K562 (cell line): ENCODE measurements around the gene CHRNE. TPM values are rescaled to one million over a fixed set of nuclear protein-coding genes. Genes with fewer than 3 reads are reported as not detected.
A peak's percentile ranks its signal among the peaks of the same experiment; 100 is the strongest.

ENCODE experiments used
- CC2D1A ChIP-seq: fragments of 450-650 bp; IDR thresholded peaks from 2 replicates; pipeline ENCODE4 v1.6.1; 2017; ENCODE audit warnings: mild to moderate bottlenecking
- CTBP1 ChIP-seq: fragments of 450-650 bp; IDR thresholded peaks from 2 replicates; pipeline ENCODE4 v1.6.1; 2016; ENCODE audit warnings: borderline replicate concordance
- E2F4 ChIP-seq: sonication (generic); formaldehyde crosslinking; IDR thresholded peaks from 2 replicates; pipeline ENCODE4 v1.8.0; 2022; ENCODE audit warnings: mild to moderate bottlenecking, low read depth, missing genetic modification reagents
- FIP1L1 ChIP-seq: fragments of 200-400 bp; formaldehyde crosslinking; IDR thresholded peaks from 2 replicates; pipeline ENCODE4 v1.6.1; 2018; ENCODE audit warnings: mild to moderate bottlenecking, low read depth, low read length; ENCODE audit not compliant: poor library complexity, severe bottlenecking
- GABPB2 ChIP-seq: fragments of 250-450 bp; sonication (Bioruptor Pico); conservative IDR thresholded peaks from 2 replicates; pipeline ENCODE4 v1.5.1; 2021; ENCODE audit warnings: mild to moderate bottlenecking
- LCOR ChIP-seq: sonication (generic); formaldehyde crosslinking; IDR thresholded peaks from 2 replicates; pipeline ENCODE4 v1.8.0; 2022; ENCODE audit warnings: mild to moderate bottlenecking, missing genetic modification reagents
- MAFG ChIP-seq: fragments of 450-650 bp; conservative IDR thresholded peaks from 2 replicates; pipeline ENCODE4 v1.6.1; 2016; ENCODE audit warnings: missing genetic modification characterization, missing compliant biosample characterization
- MCM5 ChIP-seq: fragments of 450-650 bp; IDR thresholded peaks from 2 replicates; pipeline ENCODE4 v1.6.1; 2016; ENCODE audit warnings: low read depth
- NELFE ChIP-seq: IDR thresholded peaks from 2 replicates; pipeline ENCODE4 v1.6.1; 2011; ENCODE audit warnings: mild to moderate bottlenecking; ENCODE audit not compliant: insufficient read depth, insufficient read length
- NONO ChIP-seq, 2 experiments: fragments of 200-400 bp in 1 of 2; fragments of 450-650 bp in 1 of 2; formaldehyde crosslinking in 1 of 2; IDR thresholded peaks; 2 replicates each; pipeline ENCODE4 v1.6.1; 2017; ENCODE audit warnings: low read depth in 2 of 2, mild to moderate bottlenecking in 2 of 2, moderate library complexity in 2 of 2, low read length in 1 of 2
- PYGO2 ChIP-seq: fragments of 450-650 bp; IDR thresholded peaks from 2 replicates; pipeline ENCODE4 v1.6.1; 2016; ENCODE audit warnings: mild to moderate bottlenecking, missing genetic modification characterization, moderate library complexity, missing compliant biosample characterization
- RB1 ChIP-seq: fragments of 450-650 bp; IDR thresholded peaks from 2 replicates; pipeline ENCODE4 v1.6.1; 2017; ENCODE audit warnings: low read depth, mild to moderate bottlenecking
- SMARCA5 ChIP-seq: fragments of 450-650 bp; IDR thresholded peaks from 2 replicates; pipeline ENCODE4 v1.6.1; 2016
- SOX6 ChIP-seq: fragments of 450-650 bp; IDR thresholded peaks from 2 replicates; pipeline ENCODE4 v1.6.1; 2014; ENCODE audit warnings: mild to moderate bottlenecking
- SUPT5H ChIP-seq: fragments of 450-650 bp; IDR thresholded peaks from 2 replicates; pipeline ENCODE4 v1.6.1; 2016
- TCF7L2 ChIP-seq: fragments of 150-350 bp; IDR thresholded peaks from 2 replicates; pipeline ENCODE4 v1.6.1; 2016; ENCODE audit warnings: low read depth, mild to moderate bottlenecking, low read length, moderate library complexity
- THRA ChIP-seq: fragments of 450-650 bp; IDR thresholded peaks from 2 replicates; pipeline ENCODE4 v1.6.1; 2017; ENCODE audit warnings: mild to moderate bottlenecking, moderate library complexity
- ZBTB1 ChIP-seq: sonication (generic); formaldehyde crosslinking; IDR thresholded peaks from 2 replicates; pipeline ENCODE4 v1.8.1; 2023; ENCODE audit warnings: missing genetic modification reagents, low read depth, mild to moderate bottlenecking, borderline replicate concordance
- ZKSCAN8 ChIP-seq: fragments of 200-800 bp; sonication (Bioruptor generic); IDR thresholded peaks from 2 replicates; pipeline ENCODE4 v1.6.1; 2016; ENCODE audit warnings: missing genetic modification characterization, missing compliant biosample characterization
- ZNF165 ChIP-seq: fragments of 250-450 bp; sonication (Bioruptor Pico); IDR thresholded peaks from 2 replicates; pipeline ENCODE4 v1.4.0; 2020; ENCODE audit warnings: borderline replicate concordance
- polyA plus RNA-seq, 8 experiments: library from polyadenylated mRNA; depleted of rRNA in 4 of 8; stranded (reverse) in 5 of 8; unstranded in 3 of 8; fragments of >200 nt; fragmentation: Nextera tagmentation in 2 of 8; fragmentation: Illumina TruSeq in 1 of 8; extraction: Ambion mirVana in 2 of 8; extraction: Trizol in 1 of 8; gene quantifications; 2 replicates each; pipeline versions ENCODE4 v1.2.1 to v1.2.3, GENCODE V29; 2011 to 2014; ENCODE audit warnings: inconsistent platforms in 1 of 8, missing spikeins in 1 of 8
- total RNA-seq, 7 experiments: library from RNA; depleted of rRNA in 6 of 7; stranded (reverse); fragments of >200 nt in 6 of 7; fragmentation: Illumina TruSeq in 2 of 7; extraction: Trizol in 2 of 7; gene quantifications; 2 replicates each; pipeline versions ENCODE4 v1.2.1 to v1.2.3, GENCODE V29; 2011 to 2021; ENCODE audit warnings: low replicate concordance in 1 of 7

CHRNE gene
- total and polyA plus RNA-seq, 9 of the 15 experiments (the other 6 are each of a cell fraction or from before 2014, with no cell fraction given): not detected

- TF ChIP-seq ZBTB1 (CRISPR knock-in tag) (no peak), MCM5 (no peak), LCOR (CRISPR knock-in tag) (no peak), CTBP1 (peak; percentile 48; the same call in 1 of the 2 replicates), THRA (no peak), MAFG (tag) (0 out of 2 replicates have a peak, but pooled peaks have one; percentile 28), FIP1L1 (no peak), ZKSCAN8 (CRISPR knock-in tag) (0 out of 2 replicates have a peak, but pooled peaks have one; percentile 30), TCF7L2 (no peak), E2F4 (CRISPR knock-in tag) (no peak), SMARCA5 (no peak), SUPT5H (no peak), SOX6 (no peak), NELFE (no peak), ZNF165 (CRISPR knock-in tag) (no peak), GABPB2 (CRISPR knock-in tag) (no peak), PYGO2 (tag) (no peak), CC2D1A (0 out of 2 replicates have a peak, but pooled peaks have one; percentile 46), RB1 (0 out of 2 replicates have a peak, but pooled peaks have one; percentile 11), NONO (IDR thresholded peaks at IDR 0.05; ENCODE audit: low read depth in 2 of 2, low read length in 1 of 2) (no peak)
Measured at GRCh38 chr17:4881761-4882555, 20.9 kb downstream of the CHRNE start (continued).
